ENCODE results near the gene MCTP2. TPM values are rescaled to one million over a fixed set of nuclear protein-coding genes. Genes with fewer than 3 reads are reported as not detected.

The MCTP2 gene
- total and polyA plus RNA-seq, 2 experiments from 2014 or later = 8.1 to 23.3 TPM

DNA sequence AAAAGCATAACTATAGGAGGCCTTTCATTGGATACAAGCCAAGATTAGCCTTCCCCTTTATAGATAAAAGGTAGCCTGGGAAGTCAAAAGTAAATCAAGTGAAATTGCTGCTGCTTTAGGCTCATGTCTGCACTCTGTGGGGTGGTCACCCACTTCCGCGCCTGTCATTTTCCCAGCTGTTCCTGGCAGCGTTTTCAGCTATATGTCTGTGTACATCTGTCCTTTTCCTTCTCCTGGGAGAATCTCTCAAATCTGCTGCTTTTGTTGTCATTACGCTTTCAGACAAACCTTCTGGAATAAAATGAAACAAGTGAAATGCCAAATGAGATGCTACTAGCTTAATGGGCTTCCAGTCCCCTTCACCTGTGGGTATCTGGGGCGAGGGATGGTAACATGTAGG, 211.8 kb downstream of the MCTP2 start:
- Histone ChIP-seq H3K4me2 (no peak overlapping the region), H4K20me1 (ENCODE audit: insufficient read depth, poor library complexity, severe bottlenecking) (no peaks in the 10 kb centered on the region), H3K4me3 (no peak overlapping the region), H3K4me1 (ENCODE audit: insufficient read depth) (no peaks in the 10 kb centered on the region), H3K27ac (no peak overlapping the region), H3K27me3 (no peaks in the 10 kb centered on the region), H3K9me3 (ENCODE audit: low read depth) (no peaks in the 10 kb centered on the region), H2AFZ (no peak overlapping the region), H3K79me2 (no peaks in the 10 kb centered on the region), H3K9me2 (replicated peaks; ENCODE audit: insufficient read depth) (no peaks in the 10 kb centered on the region), H3K36me3 (replicated peaks; ENCODE audit: insufficient read depth, low read depth) (no peaks in the 10 kb centered on the region)
- WGBS (ENCODE audit: low lambda C conversion rate, missing lambda C conversion rate) = 91% methylated on average over 5 of the region's 5 CpGs
- DNase-seq (ENCODE audit: low spot score) = no peak
- TF ChIP-seq EZH2phosphoT487 (IDR thresholded peaks at IDR 0.05; ENCODE audit: low read depth, severe bottlenecking, unreplicated experiment) (no peak), EZH2 (IDR thresholded peaks at IDR 0.05; ENCODE audit: borderline replicate concordance) (no peak), CTCF (IDR thresholded peaks at IDR 0.05; ENCODE audit: poor library complexity) (no peak)

DNA sequence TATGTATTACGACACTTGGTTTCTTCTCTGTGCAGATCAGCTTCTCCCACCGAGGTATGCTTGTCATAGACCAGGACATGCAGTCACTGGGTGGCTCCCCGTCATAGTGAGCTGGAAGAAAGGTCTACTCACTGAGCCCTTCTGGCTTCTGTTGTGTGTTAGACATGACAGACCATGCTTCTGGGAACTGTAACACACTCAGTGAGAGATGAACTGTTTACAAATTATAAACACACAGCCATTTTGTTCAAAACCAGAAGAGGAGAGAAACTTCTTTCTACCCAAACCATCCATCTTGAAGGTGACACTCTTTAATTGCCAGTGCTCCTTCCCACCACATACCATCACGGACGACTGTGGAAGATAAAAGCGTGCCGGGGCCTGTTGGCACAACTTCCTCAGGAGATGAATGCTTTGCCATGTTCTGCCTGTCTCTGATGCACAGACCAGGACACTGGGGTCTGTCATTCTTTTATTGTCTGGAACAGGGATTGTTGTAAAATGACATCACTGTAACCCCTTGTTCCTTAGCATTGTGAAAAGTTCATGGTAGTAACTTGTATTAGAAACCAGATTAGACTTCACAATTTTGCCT, 214.3 kb downstream of the MCTP2 start:
- Histone ChIP-seq H3K9me3 (ENCODE audit: low read depth) (no peaks in the 10 kb centered on the region), H3K36me3 (replicated peaks; ENCODE audit: insufficient read depth, low read depth) (no peaks in the 10 kb centered on the region), H2AFZ (no peak overlapping the region), H3K9me2 (replicated peaks; ENCODE audit: insufficient read depth) (no peaks in the 10 kb centered on the region), H4K20me1 (ENCODE audit: insufficient read depth, poor library complexity, severe bottlenecking) (no peaks in the 10 kb centered on the region), H3K27ac (no peak overlapping the region), H3K4me1 (ENCODE audit: insufficient read depth) (no peaks in the 10 kb centered on the region), H3K27me3 (no peaks in the 10 kb centered on the region), H3K4me2 (no peak overlapping the region), H3K4me3 (no peak overlapping the region), H3K79me2 (no peaks in the 10 kb centered on the region)
- DNase-seq (ENCODE audit: low spot score) = peak; percentile 7
- 58% methylated on average over 7 of the region's 7 CpGs for WGBS (ENCODE audit: low lambda C conversion rate, missing lambda C conversion rate)
- TF ChIP-seq CTCF (IDR thresholded peaks at IDR 0.05; ENCODE audit: poor library complexity) = no peak
- TF ChIP-seq EZH2 (IDR thresholded peaks at IDR 0.05; ENCODE audit: borderline replicate concordance) = no peak
- TF ChIP-seq EZH2phosphoT487 (IDR thresholded peaks at IDR 0.05; ENCODE audit: low read depth, severe bottlenecking, unreplicated experiment) = no peak

DNA sequence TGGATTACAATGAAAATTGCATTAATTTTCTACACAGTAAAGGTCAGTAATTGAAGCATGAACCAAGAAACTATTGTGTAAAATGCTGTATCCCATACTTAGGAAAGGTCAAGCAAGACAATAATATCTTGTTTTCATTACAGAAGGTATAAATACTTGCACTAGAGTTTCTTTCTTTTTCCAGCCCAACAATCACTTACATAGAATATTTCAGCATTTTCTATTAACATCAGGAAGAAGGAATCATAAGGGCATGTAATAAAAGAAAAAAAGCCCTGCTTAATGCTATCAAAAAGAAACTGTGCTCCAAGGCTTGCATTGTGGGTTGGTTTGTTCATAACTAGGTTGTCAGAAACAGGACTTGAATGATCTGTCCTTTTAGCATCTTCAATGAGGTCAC, 215.1 kb downstream of the MCTP2 start:
- Histone ChIP-seq H3K9me2 (replicated peaks; ENCODE audit: insufficient read depth) (no peaks in the 10 kb centered on the region), H2AFZ (no peak overlapping the region), H3K9me3 (ENCODE audit: low read depth) (no peaks in the 10 kb centered on the region), H4K20me1 (ENCODE audit: insufficient read depth, poor library complexity, severe bottlenecking) (no peaks in the 10 kb centered on the region), H3K4me1 (ENCODE audit: insufficient read depth) (no peaks in the 10 kb centered on the region), H3K27me3 (no peaks in the 10 kb centered on the region), H3K27ac (no peak overlapping the region), H3K4me2 (no peak overlapping the region), H3K36me3 (replicated peaks; ENCODE audit: insufficient read depth, low read depth) (no peaks in the 10 kb centered on the region), H3K79me2 (no peaks in the 10 kb centered on the region), H3K4me3 (no peak overlapping the region)
- TF ChIP-seq EZH2phosphoT487 (IDR thresholded peaks at IDR 0.05; ENCODE audit: low read depth, severe bottlenecking, unreplicated experiment) = no peak
- no peak for TF ChIP-seq CTCF (IDR thresholded peaks at IDR 0.05; ENCODE audit: poor library complexity)
- DNase-seq (ENCODE audit: low spot score) = no peak

DNA sequence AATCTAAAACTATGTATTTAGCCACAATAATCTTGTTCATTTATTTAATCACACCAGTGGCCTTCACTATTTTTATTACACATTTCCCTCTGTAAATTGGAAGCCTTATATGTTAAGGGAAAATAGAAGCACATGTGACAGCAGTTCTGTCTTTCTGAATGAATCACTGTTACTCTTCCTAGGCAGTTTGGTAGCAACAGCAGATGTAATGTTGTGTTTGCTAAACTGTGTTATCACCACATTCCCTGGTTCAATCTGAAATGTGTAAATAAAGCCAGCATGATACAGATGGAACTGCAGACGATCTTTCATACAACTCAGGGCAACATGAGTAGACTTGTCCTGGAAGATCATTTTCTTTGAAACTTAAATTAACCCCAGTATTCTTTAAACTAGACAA, 220.1 kb downstream of the MCTP2 start:
- no peak for DNase-seq (ENCODE audit: low spot score)
- Histone ChIP-seq H3K9me2 (replicated peaks; ENCODE audit: insufficient read depth) (no peaks in the 10 kb centered on the region), H2AFZ (no peak overlapping the region), H3K27me3 (no peaks in the 10 kb centered on the region), H3K36me3 (replicated peaks; ENCODE audit: insufficient read depth, low read depth) (no peaks in the 10 kb centered on the region), H3K79me2 (no peaks in the 10 kb centered on the region), H3K4me2 (no peak overlapping the region), H3K27ac (no peak overlapping the region), H3K9me3 (ENCODE audit: low read depth) (no peaks in the 10 kb centered on the region), H4K20me1 (ENCODE audit: insufficient read depth, poor library complexity, severe bottlenecking) (no peaks in the 10 kb centered on the region), H3K4me3 (no peak overlapping the region), H3K4me1 (ENCODE audit: insufficient read depth) (no peaks in the 10 kb centered on the region)
- no peak for TF ChIP-seq EZH2phosphoT487 (IDR thresholded peaks at IDR 0.05; ENCODE audit: low read depth, severe bottlenecking, unreplicated experiment)
- TF ChIP-seq CTCF (IDR thresholded peaks at IDR 0.05; ENCODE audit: poor library complexity) = no peak
- no peak for TF ChIP-seq EZH2 (IDR thresholded peaks at IDR 0.05; ENCODE audit: borderline replicate concordance)
- WGBS (ENCODE audit: low lambda C conversion rate, missing lambda C conversion rate) = 33% methylated on average over 1 of the region's 1 CpG
